RWPE1 (cell line): ENCODE data around the gene CARTPT.

Experiments
- CTCF ChIA-PET: fragments of 350-600 bp; sonication (Branson Sonifier 250); formaldehyde crosslinking; extraction: SDS; loops from one replicate; lab custom pipeline; 2021; lab: Yijun Ruan, JAX
- POLR2A ChIA-PET: fragments of 400-600 bp; formaldehyde crosslinking; extraction: SDS; loops from one replicate; lab custom pipeline; 2020; ENCODE audit warnings: antibody characterized with exemption; ENCODE audit not compliant: low non-redundant PET; lab: Yijun Ruan, JAX
- DNase-seq: peaks from one replicate; pipeline ENCODE4 v3.0.0; 2012; ENCODE audit warnings: low spot score
- H3K27ac ChIP-seq: fragments of 450-650 bp; 2 replicates; pipeline ENCODE4 v1.5.1; 2017
- CTCF ChIP-seq: fragments of 450-650 bp; conservative IDR thresholded peaks from 2 replicates; pipeline ENCODE4 v1.5.1; 2017; ENCODE audit warnings: low read depth, mild to moderate bottlenecking

The CARTPT gene

GRCh38 chr5:71719063-71719964 is at the start of gene CARTPT:
TSS of gene CARTPT (plus strand) at chr5:71719275. CDS start at chr5:71719294, 19 bp downstream.
- peak; percentile 26 for DNase-seq
- TF ChIP-seq CTCF: no peak
- ChIA-PET CTCF (interaction anchor here (1.0 kb wide), 1 partner anchor 21 kb away, joined by 3 read pairs; no protein-coding TSS in a partner anchor), POLR2A (no interaction called here)
- no peak within 1 kb of the TSS for H3K27ac ChIP-seq

- ChIA-PET CTCF (no interaction called here), POLR2A (no interaction called here)
- H3K27ac ChIP-seq: no peak overlapping the region
- no peak for TF ChIP-seq CTCF
- DNase-seq: no peak
Measured at GRCh38 chr5:71677977-71678376, 41.1 kb upstream of the CARTPT start.

- ChIA-PET CTCF (no interaction called here), POLR2A (interaction anchor here (0.6 kb wide), 1 partner anchor 105 kb away, joined by 3 read pairs; no protein-coding TSS in a partner anchor)
- no peak for DNase-seq
- no peak overlapping the region for H3K27ac ChIP-seq
- TF ChIP-seq CTCF: no peak
Measured at GRCh38 chr5:71679714-71680113, 39.4 kb upstream of the CARTPT start.

GRCh38 chr5:71680510-71680909 is 38.6 kb upstream of the CARTPT start:
- TF ChIP-seq CTCF: no peak
- DNase-seq: no peak
- POLR2A ChIA-PET: no interaction called here
- H3K27ac ChIP-seq: no peak overlapping the region
- CTCF ChIA-PET: no interaction called here

GRCh38 chr5:71681296-71681695 is 37.8 kb upstream of the CARTPT start:
- POLR2A ChIA-PET: no interaction called here
- DNase-seq: no peak
- CTCF ChIA-PET: interaction anchor here (0.6 kb wide), 1 partner anchor 35 kb away, joined by 5 read pairs; no protein-coding TSS in a partner anchor
- no peak for TF ChIP-seq CTCF
- H3K27ac ChIP-seq: no peak overlapping the region

GRCh38 chr5:71684309-71684708 is 34.8 kb upstream of the CARTPT start:
- TF ChIP-seq CTCF: no peak
- POLR2A ChIA-PET: no interaction called here
- no peak overlapping the region for H3K27ac ChIP-seq
- CTCF ChIA-PET: interaction anchor here (1.0 kb wide), 1 partner anchor 14 kb away, joined by 3 read pairs; no protein-coding TSS in a partner anchor
- DNase-seq: no peak
